HG03442 (cell line): ENCODE results near the gene SLC41A1.
"Not testable (repeated sequence)": the region's sequence is repeated elsewhere in the genome, so short reads cannot be mapped to it uniquely, and the experiment has no call there.

ENCODE experiments used
- ATAC-seq: cut with Tn5 transposase; IDR thresholded peaks from one replicate; pipeline ENCODE4 v1.9.1; 2021; ENCODE audit warnings: mild to moderate bottlenecking, moderate library complexity; ENCODE audit not compliant: unreplicated experiment

The SLC41A1 gene

DNA sequence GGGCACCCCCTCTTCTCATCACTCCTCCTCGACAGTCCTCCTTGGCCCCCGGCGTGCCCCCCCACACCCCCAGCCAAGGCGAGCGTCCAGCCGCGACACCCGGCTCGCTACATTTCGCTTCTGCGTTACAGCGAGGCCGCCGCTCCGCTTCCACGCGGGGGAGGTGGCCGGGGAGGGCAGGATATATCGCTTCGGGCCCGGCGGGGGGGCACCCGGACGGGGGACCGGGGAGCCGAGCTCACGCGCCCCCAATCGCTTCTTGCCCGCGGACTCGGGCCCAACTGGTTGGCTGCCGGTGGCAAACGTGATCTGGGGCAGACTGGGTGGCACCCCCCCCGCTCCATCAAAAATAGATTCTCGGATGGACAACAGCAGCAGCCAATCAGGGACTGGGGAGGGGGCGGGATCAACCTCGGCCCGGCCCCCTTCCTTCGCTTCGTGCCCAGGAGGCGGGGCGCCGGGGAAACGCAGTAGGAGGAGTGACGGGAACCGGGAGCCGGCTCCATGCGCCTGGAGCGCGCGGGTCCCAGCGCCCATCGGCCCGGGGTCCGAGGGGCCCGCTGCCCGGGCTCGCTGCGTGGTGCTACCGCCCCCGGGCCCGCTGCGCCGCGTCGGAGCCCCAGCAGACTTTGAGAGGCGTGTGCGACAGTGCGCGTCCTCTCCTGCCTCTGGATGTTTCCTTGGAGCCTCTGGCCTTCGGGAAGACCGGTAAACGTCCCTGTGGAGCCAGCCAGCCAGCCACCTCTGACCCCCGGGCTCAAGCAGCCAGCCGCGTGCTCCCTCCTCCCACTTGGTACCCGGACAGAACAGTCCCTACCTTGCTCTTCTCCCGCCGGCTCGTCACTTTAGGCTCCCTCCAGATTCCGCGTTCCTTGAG lies at the start of gene SLC41A1:
Gene SLC41A1, minus strand, starts transcription at position 321 of the 877 bp plus-strand sequence. CDS start 2,757 bp downstream, outside the sequence.
- ATAC-seq: peak; percentile 90

DNA sequence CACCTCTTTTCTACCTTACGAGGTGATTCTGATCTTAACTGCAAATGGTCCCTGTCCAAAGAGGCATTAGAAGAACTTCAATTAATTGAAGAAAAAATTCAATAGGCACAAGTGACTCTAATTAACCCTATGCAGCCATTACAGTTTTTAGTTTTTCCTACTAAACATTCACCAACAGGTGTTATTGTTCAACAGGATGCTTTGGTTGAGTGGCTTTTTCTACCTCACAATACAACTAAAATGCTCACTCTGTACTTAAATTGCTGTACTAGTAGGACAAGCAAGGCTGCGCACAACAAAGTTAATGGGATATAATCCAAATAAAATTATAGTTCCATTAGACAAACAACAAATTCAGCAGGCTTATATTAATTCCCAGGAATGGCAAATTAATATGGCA lies 48.5 kb upstream of the SLC41A1 start:
- no peak for ATAC-seq

DNA sequence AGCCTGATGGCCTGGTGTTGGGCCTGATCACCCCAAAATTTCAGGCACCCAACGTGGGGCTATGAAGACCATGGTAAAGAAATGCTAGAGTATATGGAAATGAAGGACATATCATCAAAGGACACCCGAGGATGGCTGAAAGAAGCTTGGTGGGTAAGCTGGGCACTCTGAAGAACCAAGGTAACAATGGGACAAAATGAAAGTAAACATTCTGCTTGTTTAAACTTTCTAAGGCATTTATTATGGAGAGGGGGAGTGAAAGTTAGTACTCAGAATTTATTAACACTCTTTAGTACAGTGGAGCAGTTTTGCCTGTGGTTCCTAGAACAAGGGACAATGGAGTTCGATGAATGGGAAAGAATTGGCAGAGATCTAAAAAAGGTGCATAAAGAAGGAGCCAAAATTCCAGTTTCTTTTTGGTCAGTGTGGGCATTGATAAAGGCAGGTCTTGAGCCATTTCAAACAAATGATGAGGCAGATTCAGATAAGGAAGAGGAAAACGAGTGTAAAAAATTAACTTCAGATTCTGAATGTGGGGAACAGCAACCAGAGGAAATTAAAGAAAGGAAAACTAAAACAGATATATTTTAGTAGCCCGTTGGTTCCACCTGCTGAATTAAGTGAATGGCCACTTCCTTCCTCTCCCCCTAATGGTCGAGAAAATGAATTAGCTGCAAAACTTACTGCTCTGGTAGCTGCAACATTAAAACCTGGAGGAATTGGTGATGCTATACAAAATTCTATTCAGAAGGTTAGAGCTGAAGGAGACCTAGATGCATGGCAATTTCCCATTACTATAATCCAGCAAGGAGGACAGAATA lies 45.4 kb upstream of the SLC41A1 start:
- ATAC-seq: no peak

DNA sequence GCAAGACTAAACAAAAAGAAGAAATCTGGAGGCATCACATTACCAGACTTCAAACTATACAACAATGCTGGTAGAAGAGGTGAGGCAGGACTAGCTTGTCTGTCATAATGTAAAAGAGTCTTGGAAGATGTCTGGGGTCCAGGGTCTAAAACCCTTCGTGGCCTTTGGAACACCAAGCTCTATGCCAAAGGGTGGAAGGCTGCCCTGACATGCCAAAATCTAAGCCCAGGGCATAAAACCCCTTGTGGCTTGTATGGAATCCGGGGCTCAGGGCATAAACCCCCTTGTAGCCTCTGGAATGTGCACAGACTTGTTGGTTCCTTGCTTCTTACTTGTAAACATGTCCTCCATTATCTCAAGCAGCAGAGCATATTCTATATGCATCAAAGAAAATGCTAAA lies 44.5 kb upstream of the SLC41A1 start:
- ATAC-seq: not testable (repeated sequence)

DNA sequence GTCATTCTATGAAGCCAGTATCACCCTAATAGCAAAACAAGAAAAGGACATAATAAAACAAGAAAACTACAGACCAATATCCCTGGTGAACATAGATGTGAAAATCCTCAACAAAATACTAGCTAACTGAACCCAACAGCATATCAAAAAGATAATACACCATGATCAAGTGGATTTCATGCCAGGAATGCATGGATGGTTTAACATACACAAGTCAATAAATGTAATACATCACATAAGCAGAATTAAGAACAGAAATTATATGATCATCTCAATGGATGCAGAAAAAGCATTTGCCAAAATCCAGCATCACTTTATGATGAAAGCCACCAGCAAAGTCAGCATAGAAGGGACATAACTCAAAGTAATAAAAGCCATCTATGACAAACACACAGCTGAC lies 43.4 kb upstream of the SLC41A1 start:
- no peak for ATAC-seq

DNA sequence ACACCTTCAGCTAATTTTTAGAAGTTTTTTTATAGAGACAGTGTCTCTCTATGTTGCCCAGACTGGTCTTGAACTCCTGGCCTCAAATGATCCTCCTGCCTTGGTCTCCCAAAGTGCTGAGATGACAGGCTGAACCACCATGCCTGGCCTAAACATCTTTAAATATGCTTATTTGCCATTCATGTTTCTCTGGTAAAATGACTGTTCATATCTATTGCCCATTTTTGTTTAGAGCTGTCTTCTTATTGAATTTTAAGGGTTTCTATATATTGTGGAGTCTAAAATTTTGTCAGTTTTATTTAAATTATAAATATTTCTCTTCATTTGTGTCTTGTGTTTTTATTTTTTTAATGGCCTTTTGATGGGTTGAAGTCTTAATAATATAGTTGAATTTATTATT lies 40.0 kb upstream of the SLC41A1 start:
- ATAC-seq: no peak

DNA sequence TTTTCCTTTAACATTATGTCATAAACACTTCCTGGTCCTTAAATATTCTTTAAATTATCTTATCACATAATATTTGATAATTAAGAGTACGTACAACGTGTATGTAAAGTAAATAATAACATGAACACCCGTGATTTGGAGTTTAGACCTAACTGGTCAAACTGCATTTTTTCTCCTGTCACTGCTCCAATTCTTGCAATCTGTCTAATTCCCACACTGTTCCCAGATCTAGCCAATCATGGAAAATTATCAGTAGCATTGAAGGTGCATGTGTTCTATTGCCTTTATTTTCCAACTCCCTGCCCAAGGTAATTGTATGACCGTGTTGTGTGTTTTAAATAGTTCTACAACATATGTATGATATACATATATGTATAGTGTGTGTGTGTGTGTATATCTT lies 39.0 kb upstream of the SLC41A1 start:
- ATAC-seq: no peak

DNA sequence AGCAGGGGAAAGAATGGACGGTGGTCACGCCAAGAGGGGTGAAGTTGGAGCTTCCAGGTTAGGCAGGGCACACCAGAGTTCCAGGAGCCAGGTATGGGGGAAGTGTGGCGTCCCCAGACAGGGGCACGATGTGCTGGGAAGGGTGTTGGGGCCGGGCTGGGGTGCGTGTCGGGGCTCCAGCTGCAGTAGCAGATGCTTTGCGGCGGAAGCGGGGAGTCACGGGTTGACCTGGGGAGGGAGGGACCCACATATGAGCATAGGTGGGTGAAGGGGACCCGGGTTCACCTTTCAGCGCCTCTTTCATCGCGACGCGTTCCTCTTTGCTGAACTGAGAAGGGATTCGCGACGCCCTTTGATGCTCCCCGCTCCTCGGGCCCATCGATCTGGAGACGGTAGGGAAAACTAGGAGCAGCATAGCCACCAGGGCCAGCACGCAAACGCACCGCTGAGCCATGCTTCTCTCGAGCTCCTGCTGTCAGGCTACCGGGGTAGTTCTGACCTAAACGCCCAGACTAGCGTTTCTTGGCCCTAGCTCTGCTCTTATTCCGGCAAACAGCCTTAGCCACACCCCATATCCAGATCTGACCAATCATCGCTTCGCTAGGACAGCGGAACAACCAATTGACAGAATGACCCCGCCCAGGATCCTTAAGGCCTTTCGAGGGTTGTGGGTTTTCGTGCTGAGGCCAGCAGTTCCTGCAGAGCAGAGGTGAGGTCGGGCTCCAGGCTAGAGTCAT lies 36.8 kb upstream of the SLC41A1 start, which contains the start of gene PM20D1:
Gene PM20D1, minus strand, starts transcription at position 514 of the 737 bp plus-strand sequence. Its CDS starts 60 bp downstream, at position 454.
- ATAC-seq: peak; percentile 97

DNA sequence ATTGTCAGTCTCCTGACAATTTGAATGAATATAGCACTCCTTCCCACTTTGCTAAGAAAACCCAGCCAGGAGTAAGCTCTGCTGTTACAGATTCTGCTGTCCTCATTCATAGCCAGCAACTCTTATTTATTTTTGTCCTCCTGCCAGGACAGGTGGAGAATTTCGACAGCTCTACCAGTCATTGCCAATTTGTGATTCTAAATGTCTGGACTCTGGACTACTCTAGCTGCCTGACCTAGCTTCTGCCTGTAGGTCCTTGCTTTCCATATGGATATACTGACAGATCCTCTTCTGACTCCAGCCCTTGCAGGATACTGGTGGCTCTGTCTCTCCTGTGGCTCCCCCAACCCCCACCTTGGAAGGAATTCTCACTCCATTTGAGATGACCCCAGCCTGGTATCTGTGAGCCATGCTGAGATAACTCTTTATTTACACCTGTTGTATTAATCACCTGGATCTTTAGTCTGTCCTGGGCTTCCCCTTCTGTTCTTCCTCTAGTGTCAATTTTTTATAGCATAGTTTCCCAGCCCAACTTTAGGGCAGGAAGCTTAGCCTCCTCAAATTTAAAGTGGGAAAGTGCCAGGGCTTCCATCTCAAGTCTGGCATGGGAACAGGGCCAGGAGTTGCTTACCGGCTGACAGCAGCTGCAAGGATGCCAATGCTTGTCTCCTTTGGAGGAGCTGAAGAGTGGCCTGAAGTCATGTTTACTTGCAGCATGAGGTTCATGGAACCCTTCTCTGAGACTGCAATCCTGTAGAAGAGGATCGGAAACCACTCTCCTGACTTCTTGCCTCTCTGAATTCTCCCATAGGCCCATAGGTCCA lies 30.2 kb upstream of the SLC41A1 start:
- no peak for ATAC-seq

DNA sequence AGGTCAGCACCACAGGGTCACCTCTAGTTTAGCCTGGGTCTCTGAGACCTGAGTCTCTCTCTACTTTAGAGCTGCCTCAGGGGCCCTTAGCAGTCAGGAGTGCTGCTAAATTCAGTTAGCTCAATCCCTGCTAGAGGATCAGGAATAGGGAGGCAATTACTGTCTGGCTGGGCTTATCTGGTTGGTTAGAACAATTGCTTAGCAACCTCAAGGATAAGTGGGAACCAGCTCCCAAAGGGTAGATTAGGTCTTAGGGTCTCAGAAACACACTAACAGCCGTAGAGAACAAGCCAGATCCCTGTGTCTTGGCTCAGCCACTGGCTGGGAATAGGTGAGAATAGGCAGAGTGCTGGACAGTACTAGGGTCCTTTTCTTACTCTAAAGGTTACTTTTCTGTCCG lies 29.2 kb upstream of the SLC41A1 start:
- ATAC-seq: no peak

DNA sequence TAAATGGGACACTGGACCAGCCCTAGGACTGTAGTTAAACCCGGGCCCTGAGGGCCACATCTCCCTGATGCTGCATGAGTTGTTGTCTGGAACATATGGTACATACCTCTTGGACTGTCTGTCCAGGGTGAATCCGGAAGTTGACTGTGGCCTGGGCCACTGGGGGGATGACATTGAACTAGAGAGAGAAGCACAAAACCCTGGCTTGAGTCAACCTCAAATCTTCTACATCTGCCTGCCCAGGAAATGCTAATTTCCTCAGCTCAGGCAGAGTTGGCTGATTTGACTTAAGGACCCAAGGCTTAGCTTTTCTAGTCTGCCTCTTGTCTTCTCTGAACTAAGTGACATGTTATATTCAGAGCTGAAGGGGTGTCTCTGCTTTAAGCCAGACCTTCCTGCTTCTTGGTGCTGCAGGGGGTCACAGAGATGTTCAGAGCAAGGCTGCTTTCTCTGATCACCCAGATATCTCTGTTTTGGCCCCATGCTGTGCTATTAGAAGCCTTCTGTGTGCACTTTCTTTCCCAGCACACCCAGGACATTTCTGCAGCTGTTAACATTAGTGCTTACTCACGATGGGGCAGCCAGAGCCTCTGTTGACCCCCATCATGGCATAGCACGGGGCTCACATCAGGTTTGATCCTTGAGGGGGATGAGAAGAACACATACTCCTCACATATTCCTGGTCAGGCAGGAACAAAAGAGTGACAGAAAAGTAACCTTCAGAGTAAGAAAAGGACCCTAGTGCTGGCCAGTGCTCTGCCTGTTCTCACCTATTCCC lies 27.3 kb upstream of the SLC41A1 start:
- no peak for ATAC-seq

DNA sequence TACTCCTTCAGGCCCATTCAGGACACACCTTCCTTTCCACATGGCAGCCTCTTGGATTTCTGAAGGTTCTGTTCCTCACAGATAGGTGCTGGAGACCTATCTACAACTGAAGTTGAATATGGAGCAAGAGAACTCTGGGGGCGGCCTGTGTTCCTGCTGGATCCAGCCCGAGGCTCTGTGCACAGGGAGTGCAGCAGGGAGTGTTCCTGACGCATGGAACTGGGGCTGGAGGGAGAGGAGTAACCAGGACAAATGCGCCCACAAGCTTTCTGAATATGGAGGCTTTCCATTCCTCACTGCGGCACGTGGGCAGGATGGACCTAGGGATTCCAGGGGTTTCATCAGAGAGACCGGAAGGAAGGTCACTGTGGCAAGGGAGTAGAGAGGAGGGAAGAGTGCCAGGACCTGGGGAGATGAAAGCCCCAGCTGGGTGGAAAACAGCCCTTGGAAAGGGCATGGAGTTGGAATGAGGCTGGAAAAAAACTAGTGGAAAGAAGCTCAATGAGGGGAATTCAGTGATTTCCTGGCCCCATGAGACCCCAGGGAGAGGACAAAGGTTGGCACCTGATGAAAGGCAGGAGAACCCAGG lies 24.5 kb upstream of the SLC41A1 start:
- ATAC-seq: no peak

DNA sequence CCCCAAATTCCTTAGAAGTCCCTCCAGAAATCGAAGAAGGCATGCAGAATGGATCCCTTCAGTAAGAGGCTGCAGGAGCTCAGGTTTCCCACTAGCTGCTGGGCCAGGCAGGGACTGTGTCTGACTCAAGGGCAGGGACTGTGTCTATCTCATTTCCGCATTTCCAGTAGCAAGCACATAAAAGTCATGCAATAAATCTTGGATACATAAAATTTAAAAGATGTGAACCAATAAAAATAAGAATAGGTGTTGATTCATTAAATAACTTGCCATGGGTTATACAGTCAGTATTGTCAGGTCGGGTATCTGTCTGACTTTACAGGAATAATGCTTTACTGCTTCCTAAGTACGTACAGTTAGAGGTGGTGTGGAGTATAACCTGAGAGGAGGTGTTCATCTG lies 21.8 kb upstream of the SLC41A1 start:
- no peak for ATAC-seq

DNA sequence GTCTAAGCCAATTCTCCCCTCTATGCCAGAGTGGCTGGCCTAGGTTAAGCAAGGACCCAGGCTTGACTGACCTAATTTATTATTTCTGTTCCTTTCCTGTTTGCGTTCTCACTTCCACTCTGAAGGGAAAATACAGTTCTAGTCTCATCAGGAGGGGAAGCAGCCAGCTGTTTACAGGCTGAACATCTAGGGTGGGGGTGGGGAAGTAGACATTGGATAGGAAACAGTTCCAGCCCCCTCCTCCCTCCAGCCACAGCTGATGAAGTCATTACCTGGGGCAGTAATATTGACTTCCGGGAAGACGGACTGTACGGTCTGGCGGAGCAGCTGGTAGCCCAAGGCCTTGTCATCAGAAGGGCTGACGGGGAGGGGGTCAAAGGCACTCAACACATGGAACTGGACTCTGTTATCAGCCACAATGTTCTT lies 19.3 kb upstream of the SLC41A1 start:
- no peak for ATAC-seq

DNA sequence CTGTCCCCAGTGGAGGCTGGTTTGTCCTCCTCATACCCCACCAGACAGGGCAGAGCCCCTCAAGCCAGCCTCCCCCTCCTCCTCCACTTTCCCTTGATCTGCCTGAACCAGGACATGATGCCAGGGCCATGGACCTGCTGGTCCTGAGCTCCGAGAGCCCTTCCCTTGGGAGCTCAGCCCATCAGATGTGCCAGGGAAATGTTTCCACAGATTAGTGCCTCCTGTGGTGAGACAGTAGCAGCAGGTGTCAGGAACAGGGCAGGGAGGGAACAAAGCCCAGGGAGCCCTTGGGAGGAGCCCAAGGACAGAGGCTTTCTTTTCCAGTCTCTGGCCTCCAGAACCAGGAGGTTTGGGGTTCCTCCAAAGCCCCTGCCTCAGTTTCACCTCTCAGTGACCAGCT lies 14.6 kb upstream of the SLC41A1 start:
- no peak for ATAC-seq

DNA sequence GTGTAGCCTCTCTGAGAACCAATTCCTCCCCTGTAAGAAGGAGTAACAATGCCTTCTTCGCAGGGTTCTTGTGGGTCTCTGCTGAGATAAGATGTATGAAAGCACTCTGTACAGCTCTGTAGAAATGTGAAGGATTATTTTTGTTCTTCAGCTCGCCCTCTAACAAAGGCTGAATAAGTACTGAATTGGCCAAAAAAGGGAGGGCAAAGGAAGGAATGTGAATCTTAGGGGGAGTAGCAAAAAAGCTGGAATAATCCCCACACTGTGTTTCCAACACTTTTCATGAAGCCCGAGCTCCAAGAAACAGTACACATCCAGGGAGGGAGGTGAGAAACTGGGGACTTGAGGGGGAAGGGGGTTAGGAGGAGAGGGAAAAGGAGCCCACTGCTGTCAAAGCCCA lies 14.0 kb upstream of the SLC41A1 start:
- no peak for ATAC-seq

DNA sequence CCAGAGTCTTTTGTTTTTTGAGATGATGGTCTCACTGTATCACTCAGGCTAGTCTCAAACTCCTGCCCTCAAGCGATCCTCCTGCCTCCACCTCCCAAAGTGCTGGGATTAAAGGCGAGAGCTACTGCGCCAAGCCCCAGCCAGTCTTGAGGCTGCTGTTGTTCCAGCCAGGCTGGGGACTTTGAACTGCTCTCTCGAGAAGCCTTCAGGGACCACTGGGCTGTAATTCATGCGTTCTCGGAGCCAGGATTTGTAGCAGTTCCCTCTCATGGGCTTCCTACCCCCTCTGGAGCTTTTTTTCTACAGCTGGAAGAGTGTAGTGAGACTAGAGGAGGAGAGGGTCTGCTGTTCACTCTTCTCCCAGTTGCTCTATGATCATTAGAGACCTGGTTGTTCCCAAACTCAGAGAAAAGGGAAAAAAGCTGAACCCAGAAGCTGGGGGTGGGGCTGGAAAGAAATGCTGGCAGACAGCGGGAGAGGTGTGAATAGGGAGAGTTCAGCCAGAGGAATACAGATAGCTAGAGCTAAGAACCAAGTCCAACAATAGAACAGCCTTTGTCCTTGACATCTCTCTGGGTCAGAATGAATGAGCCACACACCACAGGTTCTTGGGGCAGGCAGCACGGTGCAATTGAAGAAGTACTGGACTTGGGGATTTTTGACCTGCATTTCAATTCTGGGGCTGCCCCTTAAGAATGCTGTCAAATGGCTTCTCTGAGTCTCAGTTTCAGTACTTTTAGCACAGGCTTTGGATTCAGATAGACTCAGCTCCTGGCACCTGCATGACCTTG lies 13.2 kb upstream of the SLC41A1 start:
- ATAC-seq: no peak

DNA sequence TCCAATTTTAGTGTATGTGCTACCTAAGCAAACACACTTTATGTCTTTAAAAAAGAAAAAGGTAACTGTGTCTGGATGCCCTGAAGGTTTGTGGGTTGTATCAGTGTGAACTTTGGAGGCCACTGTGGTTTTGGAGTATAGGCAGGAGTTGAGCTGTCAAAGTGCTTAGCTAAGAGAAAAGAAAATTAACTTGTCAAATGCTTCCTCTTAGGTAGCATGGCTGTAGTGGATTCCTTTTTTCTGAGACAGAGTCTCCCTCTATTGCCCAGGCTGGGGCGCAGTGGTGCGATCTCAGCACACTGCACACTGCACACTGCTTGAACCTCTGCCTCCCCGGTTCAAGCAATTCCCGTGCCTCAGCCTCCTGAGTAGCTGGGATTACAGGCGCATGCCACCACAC lies 11.2 kb upstream of the SLC41A1 start:
- no peak for ATAC-seq
